Measurements from ENCODE around the gene ATP9B.

The ATP9B gene

GRCh38 chr18:79182047-79182713, 113.0 kb downstream of the ATP9B start:
- DNase-seq (ENCODE audit: extremely low read depth, insufficient read length), result no peak
- no peak for TF ChIP-seq CTCF (IDR thresholded peaks at IDR 0.05; ENCODE audit: insufficient read depth, low read length, poor library complexity, severe bottlenecking)
- no peak overlapping the region for H3K4me3 ChIP-seq (replicated peaks; ENCODE audit: low read depth, low read length)

GRCh38 chr18:79185648-79186047, 116.5 kb downstream of the ATP9B start:
- no peak overlapping the region for H3K4me3 ChIP-seq (replicated peaks; ENCODE audit: low read depth, low read length)
- no peaks in the 10 kb centered on the region; the same call in none of the 2 replicates for H3K36me3 ChIP-seq (ENCODE audit: control insufficient read depth, insufficient read depth, low read length)
- no peaks in the 10 kb centered on the region for H3K27me3 ChIP-seq (replicated peaks; ENCODE audit: control insufficient read depth, insufficient read depth, low read length)
- no peak for TF ChIP-seq CTCF (IDR thresholded peaks at IDR 0.05; ENCODE audit: insufficient read depth, low read length, poor library complexity, severe bottlenecking)
- DNase-seq (ENCODE audit: extremely low read depth, insufficient read length), result no peak

More at GRCh38 chr18:79182047-79182713, 113.0 kb downstream of the ATP9B start:
- Histone ChIP-seq H3K36me3 (ENCODE audit: control insufficient read depth, insufficient read depth, low read length) (no peaks in the 10 kb centered on the region), H3K27me3 (replicated peaks; ENCODE audit: control insufficient read depth, insufficient read depth, low read length) (no peaks in the 10 kb centered on the region)

- no peaks in the 10 kb centered on the region for H3K27me3 ChIP-seq (replicated peaks; ENCODE audit: control insufficient read depth, insufficient read depth, low read length)
- DNase-seq (ENCODE audit: extremely low read depth, insufficient read length), result no peak
- no peak overlapping the region for H3K4me3 ChIP-seq (replicated peaks; ENCODE audit: low read depth, low read length)
- no peak for TF ChIP-seq CTCF (IDR thresholded peaks at IDR 0.05; ENCODE audit: insufficient read depth, low read length, poor library complexity, severe bottlenecking)
- no peaks in the 10 kb centered on the region; the same call in none of the 2 replicates for H3K36me3 ChIP-seq (ENCODE audit: control insufficient read depth, insufficient read depth, low read length)
Observed at GRCh38 chr18:79186649-79187048, 117.5 kb downstream of the ATP9B start.

- Histone ChIP-seq H3K36me3 (ENCODE audit: control insufficient read depth, insufficient read depth, low read length) (no peaks in the 10 kb centered on the region; the same call in none of the 2 replicates), H3K4me3 (replicated peaks; ENCODE audit: low read depth, low read length) (no peak overlapping the region), H3K27me3 (replicated peaks; ENCODE audit: control insufficient read depth, insufficient read depth, low read length) (no peaks in the 10 kb centered on the region)
- TF ChIP-seq CTCF (IDR thresholded peaks at IDR 0.05; ENCODE audit: insufficient read depth, low read length, poor library complexity, severe bottlenecking), result no peak
- DNase-seq (ENCODE audit: extremely low read depth, insufficient read length), result no peak
Observed at GRCh38 chr18:79187532-79188277, 118.5 kb downstream of the ATP9B start.

GRCh38 chr18:79191418-79191817, 122.2 kb downstream of the ATP9B start:
- Histone ChIP-seq H3K4me3 (replicated peaks; ENCODE audit: low read depth, low read length) (no peak overlapping the region), H3K36me3 (ENCODE audit: control insufficient read depth, insufficient read depth, low read length) (no peaks in the 10 kb centered on the region; the same call in none of the 2 replicates), H3K27me3 (replicated peaks; ENCODE audit: control insufficient read depth, insufficient read depth, low read length) (no peaks in the 10 kb centered on the region)
- TF ChIP-seq CTCF (IDR thresholded peaks at IDR 0.05; ENCODE audit: insufficient read depth, low read length, poor library complexity, severe bottlenecking), result no peak
- DNase-seq (ENCODE audit: extremely low read depth, insufficient read length), result no peak

All from GM06990 (cell line).